ENCODE measurements around the gene FBH1.
A peak's percentile ranks its signal among the peaks of the same experiment; 100 is the strongest.
"Not testable (repeated sequence)": the region's sequence is repeated elsewhere in the genome, so short reads cannot be mapped to it uniquely, and the experiment has no call there.

Gene FBH1

GRCh38 chr10:5889624-5890451, at the start of gene FBH1, which contains the start of gene ANKRD16:
Gene FBH1 (plus strand): TSS chr10:5890243. CDS start chr10:5890346, 103 bp downstream.
Gene ANKRD16 (minus strand): TSS chr10:5889893. CDS start chr10:5889354, 539 bp downstream.
- DNase-seq, result peak; percentile 98

- no peak for DNase-seq
These were observed 49.4 kb upstream of the FBH1 start for GRCh38 chr10:5840314-5841307.

GRCh38 chr10:5841965-5842364, 48.1 kb upstream of the FBH1 start:
- DNase-seq, result no peak

- no peak for DNase-seq
These were observed 46.2 kb upstream of the FBH1 start for GRCh38 chr10:5843686-5844344.

GRCh38 chr10:5844345-5845055, 45.5 kb upstream of the FBH1 start:
- no peak for DNase-seq

GRCh38 chr10:5846667-5847066, 43.4 kb upstream of the FBH1 start:
- not testable (repeated sequence) for DNase-seq

GRCh38 chr10:5854131-5854475, 35.9 kb upstream of the FBH1 start:
- no peak for DNase-seq

GRCh38 chr10:5855979-5856700, 33.9 kb upstream of the FBH1 start:
- DNase-seq, result no peak

- no peak for DNase-seq
These were observed 33.4 kb upstream of the FBH1 start for GRCh38 chr10:5856701-5857004.

- DNase-seq, result no peak
These were observed 31.2 kb upstream of the FBH1 start for GRCh38 chr10:5858811-5859210.

GRCh38 chr10:5860066-5860465, 30.0 kb upstream of the FBH1 start:
- DNase-seq, result no peak

GRCh38 chr10:5862360-5862961, 27.6 kb upstream of the FBH1 start:
- DNase-seq, result no peak

GRCh38 chr10:5862981-5863685, 26.9 kb upstream of the FBH1 start:
- not testable (repeated sequence) for DNase-seq

- DNase-seq, result not testable (repeated sequence)
These were observed 23.5 kb upstream of the FBH1 start for GRCh38 chr10:5866451-5867081.

- DNase-seq, result not testable (repeated sequence)
These were observed 22.9 kb upstream of the FBH1 start for GRCh38 chr10:5867091-5867615.

GRCh38 chr10:5868383-5868782, 21.7 kb upstream of the FBH1 start:
- DNase-seq, result not testable (repeated sequence)

- DNase-seq, result no peak
These were observed 20.9 kb upstream of the FBH1 start for GRCh38 chr10:5869156-5869555.

GRCh38 chr10:5871596-5871995, 18.4 kb upstream of the FBH1 start:
- DNase-seq, result no peak

- peak; percentile 43 for DNase-seq
These were observed 16.5 kb upstream of the FBH1 start for GRCh38 chr10:5873515-5873995.
